ENCODE measurements around the gene ATP1A4. TPM values are rescaled to one million over a fixed set of nuclear protein-coding genes. Genes with fewer than 3 reads are reported as not detected.

The ATP1A4 gene
- total RNA-seq, 1 donor from 2014 or later, result not detected

GRCh38 chr1:160127381-160127780 is 24.0 kb upstream of the ATP1A4 start:
- H3K4me3 Mint-ChIP-seq (ENCODE audit: unreplicated experiment), result no peak overlapping the region
- H3K4me1 Mint-ChIP-seq (ENCODE audit: unreplicated experiment), result peaks cover 15% of the 10 kb centered on the region
- no peaks in the 10 kb centered on the region for H3K36me3 Mint-ChIP-seq (ENCODE audit: unreplicated experiment)
- peaks cover 16% of the 10 kb centered on the region for H3K27me3 Mint-ChIP-seq (ENCODE audit: unreplicated experiment)
- H3K9me3 Mint-ChIP-seq (ENCODE audit: unreplicated experiment), result no peaks in the 10 kb centered on the region
- no peak overlapping the region for H3K27ac Mint-ChIP-seq (ENCODE audit: unreplicated experiment)
- TF ChIP-seq, protein P1, sequence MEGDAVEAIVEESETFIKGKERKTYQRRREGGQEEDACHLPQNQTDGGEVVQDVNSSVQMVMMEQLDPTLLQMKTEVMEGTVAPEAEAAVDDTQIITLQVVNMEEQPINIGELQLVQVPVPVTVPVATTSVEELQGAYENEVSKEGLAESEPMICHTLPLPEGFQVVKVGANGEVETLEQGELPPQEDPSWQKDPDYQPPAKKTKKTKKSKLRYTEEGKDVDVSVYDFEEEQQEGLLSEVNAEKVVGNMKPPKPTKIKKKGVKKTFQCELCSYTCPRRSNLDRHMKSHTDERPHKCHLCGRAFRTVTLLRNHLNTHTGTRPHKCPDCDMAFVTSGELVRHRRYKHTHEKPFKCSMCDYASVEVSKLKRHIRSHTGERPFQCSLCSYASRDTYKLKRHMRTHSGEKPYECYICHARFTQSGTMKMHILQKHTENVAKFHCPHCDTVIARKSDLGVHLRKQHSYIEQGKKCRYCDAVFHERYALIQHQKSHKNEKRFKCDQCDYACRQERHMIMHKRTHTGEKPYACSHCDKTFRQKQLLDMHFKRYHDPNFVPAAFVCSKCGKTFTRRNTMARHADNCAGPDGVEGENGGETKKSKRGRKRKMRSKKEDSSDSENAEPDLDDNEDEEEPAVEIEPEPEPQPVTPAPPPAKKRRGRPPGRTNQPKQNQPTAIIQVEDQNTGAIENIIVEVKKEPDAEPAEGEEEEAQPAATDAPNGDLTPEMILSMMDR (IDR thresholded peaks at IDR 0.05), result no peak
- DNase-seq (ENCODE audit: extremely low spot score, unreplicated experiment), result no peak

DNA sequence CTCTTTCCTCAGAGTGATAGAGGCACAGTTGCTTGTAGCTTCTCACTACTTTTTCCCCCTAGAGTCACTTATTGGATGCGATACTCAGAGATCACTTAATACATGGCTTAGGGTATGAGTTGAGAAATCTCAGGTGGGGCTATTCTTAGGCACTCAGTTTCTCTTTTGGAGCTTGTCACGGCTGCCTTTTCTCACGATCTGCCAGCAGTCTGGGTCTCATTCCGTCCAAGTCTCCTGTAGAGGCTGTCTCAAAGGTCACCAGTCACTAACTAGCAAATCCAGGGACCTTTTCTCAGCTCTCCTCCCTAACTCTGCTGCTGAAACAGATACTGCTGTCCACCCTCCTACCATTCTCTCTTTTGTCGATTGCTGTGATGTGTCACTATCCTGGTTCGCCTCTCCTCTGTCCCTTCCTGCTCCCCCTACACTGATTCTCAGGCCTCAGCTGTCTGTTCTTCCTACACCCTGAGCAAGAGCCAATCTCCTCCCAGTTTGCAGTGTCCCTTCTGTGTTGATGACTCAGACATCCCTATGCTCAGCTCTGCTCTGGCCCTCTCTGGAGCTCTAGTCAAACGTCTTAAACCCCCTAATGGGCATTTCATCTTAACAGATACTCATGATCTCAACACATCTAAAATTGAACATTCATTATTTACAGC is 23.4 kb upstream of the ATP1A4 start:
- H3K27me3 Mint-ChIP-seq (ENCODE audit: unreplicated experiment), result peaks cover 22% of the 10 kb centered on the region
- no peak for DNase-seq (ENCODE audit: extremely low spot score, unreplicated experiment)
- H3K27ac Mint-ChIP-seq (ENCODE audit: unreplicated experiment), result no peak overlapping the region
- no peak overlapping the region for H3K4me3 Mint-ChIP-seq (ENCODE audit: unreplicated experiment)
- no peaks in the 10 kb centered on the region for H3K9me3 Mint-ChIP-seq (ENCODE audit: unreplicated experiment)
- TF ChIP-seq, protein P1 (IDR thresholded peaks at IDR 0.05), result no peak
- peaks cover 15% of the 10 kb centered on the region for H3K4me1 Mint-ChIP-seq (ENCODE audit: unreplicated experiment)
- H3K36me3 Mint-ChIP-seq (ENCODE audit: unreplicated experiment), result no peaks in the 10 kb centered on the region

GRCh38 chr1:160128636-160129035 is 22.8 kb upstream of the ATP1A4 start:
- H3K27ac Mint-ChIP-seq (ENCODE audit: unreplicated experiment), result no peak overlapping the region
- DNase-seq (ENCODE audit: extremely low spot score, unreplicated experiment), result no peak
- TF ChIP-seq, protein P1 (IDR thresholded peaks at IDR 0.05), result no peak
- H3K36me3 Mint-ChIP-seq (ENCODE audit: unreplicated experiment), result no peaks in the 10 kb centered on the region
- peaks cover 15% of the 10 kb centered on the region for H3K4me1 Mint-ChIP-seq (ENCODE audit: unreplicated experiment)
- H3K4me3 Mint-ChIP-seq (ENCODE audit: unreplicated experiment), result no peak overlapping the region
- peaks cover 29% of the 10 kb centered on the region for H3K27me3 Mint-ChIP-seq (ENCODE audit: unreplicated experiment)
- no peaks in the 10 kb centered on the region for H3K9me3 Mint-ChIP-seq (ENCODE audit: unreplicated experiment)

DNA sequence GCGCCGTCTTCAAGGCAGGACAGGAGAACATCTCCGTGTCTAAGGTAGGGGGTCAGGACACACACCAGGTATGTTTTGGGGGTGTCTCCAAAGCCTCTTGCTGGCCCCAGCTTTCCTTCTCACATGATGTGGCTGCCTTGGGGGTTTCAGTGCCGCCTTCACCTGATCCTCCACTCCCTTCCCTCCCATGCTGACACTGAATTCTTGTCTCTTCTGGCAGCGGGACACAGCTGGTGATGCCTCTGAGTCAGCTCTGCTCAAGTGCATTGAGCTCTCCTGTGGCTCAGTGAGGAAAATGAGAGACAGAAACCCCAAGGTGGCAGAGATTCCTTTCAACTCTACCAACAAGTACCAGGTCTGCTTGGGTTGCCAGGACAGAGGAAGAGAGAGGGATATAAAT is 22.4 kb upstream of the ATP1A4 start:
- no peaks in the 10 kb centered on the region for H3K36me3 Mint-ChIP-seq (ENCODE audit: unreplicated experiment)
- H3K9me3 Mint-ChIP-seq (ENCODE audit: unreplicated experiment), result no peaks in the 10 kb centered on the region
- peaks cover 31% of the 10 kb centered on the region for H3K27me3 Mint-ChIP-seq (ENCODE audit: unreplicated experiment)
- no peak overlapping the region for H3K27ac Mint-ChIP-seq (ENCODE audit: unreplicated experiment)
- DNase-seq (ENCODE audit: extremely low spot score, unreplicated experiment), result no peak
- H3K4me1 Mint-ChIP-seq (ENCODE audit: unreplicated experiment), result peaks cover 14% of the 10 kb centered on the region
- TF ChIP-seq, protein P1 (IDR thresholded peaks at IDR 0.05), result no peak
- H3K4me3 Mint-ChIP-seq (ENCODE audit: unreplicated experiment), result no peak overlapping the region

DNA sequence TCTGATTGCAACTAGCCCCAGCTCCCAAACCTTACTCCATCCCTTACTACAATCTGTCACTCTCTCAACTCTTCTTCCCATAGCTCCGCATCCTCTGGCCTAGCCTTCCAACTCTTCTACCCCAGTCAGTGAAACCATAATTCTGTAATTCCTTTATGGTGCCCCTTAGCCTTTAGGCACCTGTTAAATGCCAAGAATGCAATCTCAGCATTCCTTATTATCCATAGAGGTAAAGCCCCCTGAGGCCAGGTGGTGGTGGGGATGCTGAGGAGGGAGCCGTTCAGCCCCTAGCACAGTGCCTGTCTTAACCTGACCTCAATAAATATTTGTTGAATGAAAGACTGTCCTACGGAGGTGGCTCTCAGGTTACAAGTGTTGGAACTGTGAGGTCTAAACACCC is 21.8 kb upstream of the ATP1A4 start:
- Mint-ChIP-seq H3K27me3 (ENCODE audit: unreplicated experiment) (peaks cover 31% of the 10 kb centered on the region), H3K36me3 (ENCODE audit: unreplicated experiment) (no peaks in the 10 kb centered on the region), H3K9me3 (ENCODE audit: unreplicated experiment) (no peaks in the 10 kb centered on the region), H3K4me1 (ENCODE audit: unreplicated experiment) (peaks cover 10% of the 10 kb centered on the region), H3K4me3 (ENCODE audit: unreplicated experiment) (no peak overlapping the region), H3K27ac (ENCODE audit: unreplicated experiment) (no peak overlapping the region)
- TF ChIP-seq, protein P1 (IDR thresholded peaks at IDR 0.05), result no peak
- no peak for DNase-seq (ENCODE audit: extremely low spot score, unreplicated experiment)
